Measurements from ENCODE around the gene LYSMD2. TPM values are rescaled to one million over a fixed set of nuclear protein-coding genes. Genes with fewer than 3 reads are reported as not detected.

Gene LYSMD2
- total and polyA plus RNA-seq, 8 donors: 5.0 to 29.7 (median 8.0) TPM

DNA sequence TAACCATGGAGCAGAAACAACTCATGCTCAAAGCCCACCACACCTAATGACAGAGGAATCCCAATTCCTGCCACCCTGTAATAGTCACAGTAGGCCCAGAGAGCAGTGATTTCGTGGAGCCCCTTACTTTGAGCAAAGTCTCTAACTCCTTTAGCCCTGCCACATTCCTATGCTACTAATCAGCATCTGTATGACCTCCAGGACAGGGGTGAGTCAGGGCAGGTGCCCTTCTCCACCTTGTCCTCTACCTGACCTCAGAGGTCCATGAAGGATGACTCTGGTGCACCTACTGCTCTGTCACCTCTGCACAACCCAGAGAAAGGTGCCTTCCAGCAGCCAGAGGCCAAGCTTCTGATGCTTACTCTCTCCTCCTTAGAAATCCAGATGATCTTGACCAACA lies 62.2 kb downstream of the LYSMD2 start:
- 32 to 39% methylated on average over 1 of the region's 1 CpG for WGBS, 2 donors
- DNase-seq (no peak), FAIRE-seq (no peak), ATAC-seq (no peak)
- Histone ChIP-seq H3K27ac (no peak overlapping the region), H3K9me3 (no peaks in the 10 kb centered on the region), H3K27me3 (no peaks in the 10 kb centered on the region), H3K36me3 (no peaks in the 10 kb centered on the region), H3K4me1 (no peaks in the 10 kb centered on the region), H3K4me3 (no peak overlapping the region)
- intact Hi-C loops (cut with DNase I): no loop called here
- TF ChIP-seq, protein P1, sequence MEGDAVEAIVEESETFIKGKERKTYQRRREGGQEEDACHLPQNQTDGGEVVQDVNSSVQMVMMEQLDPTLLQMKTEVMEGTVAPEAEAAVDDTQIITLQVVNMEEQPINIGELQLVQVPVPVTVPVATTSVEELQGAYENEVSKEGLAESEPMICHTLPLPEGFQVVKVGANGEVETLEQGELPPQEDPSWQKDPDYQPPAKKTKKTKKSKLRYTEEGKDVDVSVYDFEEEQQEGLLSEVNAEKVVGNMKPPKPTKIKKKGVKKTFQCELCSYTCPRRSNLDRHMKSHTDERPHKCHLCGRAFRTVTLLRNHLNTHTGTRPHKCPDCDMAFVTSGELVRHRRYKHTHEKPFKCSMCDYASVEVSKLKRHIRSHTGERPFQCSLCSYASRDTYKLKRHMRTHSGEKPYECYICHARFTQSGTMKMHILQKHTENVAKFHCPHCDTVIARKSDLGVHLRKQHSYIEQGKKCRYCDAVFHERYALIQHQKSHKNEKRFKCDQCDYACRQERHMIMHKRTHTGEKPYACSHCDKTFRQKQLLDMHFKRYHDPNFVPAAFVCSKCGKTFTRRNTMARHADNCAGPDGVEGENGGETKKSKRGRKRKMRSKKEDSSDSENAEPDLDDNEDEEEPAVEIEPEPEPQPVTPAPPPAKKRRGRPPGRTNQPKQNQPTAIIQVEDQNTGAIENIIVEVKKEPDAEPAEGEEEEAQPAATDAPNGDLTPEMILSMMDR (IDR thresholded peaks at IDR 0.05): no peak

Other genes with a start within 250 kb of the LYSMD2 start
- gene DMXL2, start 114.9 kb downstream of the LYSMD2 start, total RNA-seq: 10 to 100 TPM in 3 of 6 donors, 1 to 10 TPM in 3; 6.6 to 15.8 (median 9.9) TPM
- 10 to 100 TPM; 20.1 to 31.8 TPM for gene DMXL2, start 114.9 kb downstream of the LYSMD2 start, polyA plus RNA-seq
- 10 to 100 TPM in 2 of 6 donors, 1 to 10 TPM in 4; 2.4 to 18.4 (median 6.7) TPM for gene SCG3, start 56.2 kb downstream of the LYSMD2 start, total RNA-seq
- 10 to 100 TPM; 16.2 to 67.5 TPM for gene SCG3, start 56.2 kb downstream of the LYSMD2 start, polyA plus RNA-seq
- gene TMOD2, start 13.9 kb upstream of the LYSMD2 start, total RNA-seq: 1 to 10 TPM; 1.9 to 6.8 (median 3.6) TPM
- 1 to 10 TPM; 1.1 to 3.7 TPM for gene TMOD2, start 13.9 kb upstream of the LYSMD2 start, polyA plus RNA-seq
- 10 to 100 TPM; 12.3 to 28.5 (median 15.6) TPM for gene TMOD3, start 92.0 kb upstream of the LYSMD2 start, total RNA-seq
- gene TMOD3, start 92.0 kb upstream of the LYSMD2 start, polyA plus RNA-seq: 1 to 10 TPM; 4.4 to 9.1 TPM
- gene LEO1, start 234.1 kb upstream of the LYSMD2 start, total RNA-seq: 1 to 10 TPM; 3.0 to 7.4 (median 5.3) TPM
- gene LEO1, start 234.1 kb upstream of the LYSMD2 start, polyA plus RNA-seq: 1 to 10 TPM; 4.0 to 8.1 TPM